H4 (cell line): ENCODE results near the gene MPST. TPM values are rescaled to one million over a fixed set of nuclear protein-coding genes. Genes with fewer than 3 reads are reported as not detected.

Source experiments
- DNase-seq: peaks from one replicate; pipeline ENCODE4 v3.0.0-alpha.2; 2015; ENCODE audit warnings: low spot score
- total RNA-seq: library from RNA; depleted of rRNA; stranded (reverse); fragments of >200 nt; shearing (Covaris generic); gene quantifications from 2 replicates; pipeline ENCODE4 v1.2.3, GENCODE V29; 2014; rRNA removed

MPST gene
- total RNA-seq, 1 experiment from 2014 or later = 39.6 TPM

DNA sequence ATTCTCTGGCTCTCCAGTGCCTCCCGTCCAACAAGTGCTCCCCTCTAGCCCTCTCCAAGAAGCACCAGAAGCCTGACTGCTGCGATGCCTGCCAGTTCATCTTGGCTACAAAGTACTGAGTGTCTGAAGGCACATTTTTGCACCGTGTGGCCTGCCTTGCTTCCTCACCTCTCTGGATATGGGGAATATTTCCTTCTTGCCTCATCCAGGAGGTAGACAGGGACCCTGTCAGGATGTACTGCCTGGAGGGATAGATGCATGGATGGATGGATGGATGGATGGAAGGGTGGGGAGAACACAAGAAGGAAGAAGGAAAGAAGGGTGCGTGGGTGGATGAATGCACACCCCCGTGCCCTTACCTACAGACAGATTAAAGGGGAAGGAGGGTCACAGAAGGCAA lies 59.6 kb downstream of the MPST start:
- DNase-seq = no peak

Other genes with a start within 250 kb of the MPST start
- gene IFT27, start 243.6 kb upstream of the MPST start, total RNA-seq = 12.9 and 17.7 TPM in 2 replicates
- gene PVALB, start 202.7 kb upstream of the MPST start, total RNA-seq = not detected in 2 replicates
- gene NCF4, start 158.7 kb upstream of the MPST start, total RNA-seq = not detected in 2 replicates
- not detected in 2 replicates for gene CSF2RB, start 106.1 kb upstream of the MPST start, total RNA-seq
- 31.7 and 38.2 TPM in 2 replicates for gene TST, start 295 bp upstream of the MPST start, total RNA-seq
- gene KCTD17, start 32.0 kb downstream of the MPST start, total RNA-seq = 6.3 and 7.4 TPM in 2 replicates
- not detected in 2 replicates for gene TMPRSS6, start 90.0 kb downstream of the MPST start, total RNA-seq
- 0.08 TPM in 1 of 2 replicates, not detected in the other for gene IL2RB, start 130.2 kb downstream of the MPST start, total RNA-seq
- gene C1QTNF6, start 168.5 kb downstream of the MPST start, total RNA-seq = 4.9 and 6.3 TPM in 2 replicates
- gene SSTR3, start 192.7 kb downstream of the MPST start, total RNA-seq = not detected in 2 replicates
- gene RAC2, start 224.5 kb downstream of the MPST start, total RNA-seq = 15.5 and 20.9 TPM in 2 replicates